Type B pancreatic cell (in vitro differentiated cells): ENCODE measurements around the gene HDHD5. TPM values are rescaled to one million over a fixed set of nuclear protein-coding genes. Genes with fewer than 3 reads are reported as not detected.

Source experiments
- total RNA-seq: library from RNA; stranded (reverse); gene quantifications from 2 replicates; pipeline ENCODE4 v1.2.1, GENCODE V29; 2021; ENCODE audit warnings: low replicate concordance

Gene HDHD5
- total RNA-seq, 1 donor from 2014 or later, result 40.1 TPM

Other genes with a start within 250 kb of the HDHD5 start
- not detected in 2 replicates for gene GAB4, start 151.1 kb downstream of the HDHD5 start, total RNA-seq
- gene IL17RA, start 74.3 kb downstream of the HDHD5 start, total RNA-seq, result 8.0 and 10.8 TPM in 2 replicates
- 2.9 TPM in 2 replicates for gene TMEM121B, start 37.9 kb downstream of the HDHD5 start, total RNA-seq
- gene ADA2, start 60.2 kb upstream of the HDHD5 start, total RNA-seq, result 22.2 and 25.8 TPM in 2 replicates
- 7.9 and 25.3 TPM in 2 replicates for gene CECR2, start 210.2 kb upstream of the HDHD5 start, total RNA-seq